Measurements from ENCODE around the gene PEAK1.

Gene PEAK1

DNA sequence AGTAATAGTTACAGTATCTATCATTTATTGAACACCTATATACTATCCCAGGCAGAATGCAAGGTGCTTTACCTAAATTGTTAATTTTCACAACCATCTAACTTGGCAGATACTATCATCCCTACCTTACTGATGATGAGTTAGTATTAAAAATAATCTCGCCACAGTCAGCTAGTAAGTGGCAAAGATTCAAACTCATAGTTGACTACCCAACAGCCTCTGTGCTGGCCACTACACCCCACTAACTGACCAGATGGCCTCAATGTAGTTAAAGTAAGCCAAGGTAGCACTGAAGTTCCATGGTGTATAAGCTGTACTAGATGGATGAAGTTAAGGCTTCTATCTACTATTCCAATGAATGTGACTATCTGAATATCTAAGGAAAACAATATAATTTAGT, 44.8 kb downstream of the PEAK1 start:
- no peaks in the 10 kb centered on the region for H3K79me2 ChIP-seq (ENCODE audit: insufficient read depth, low read length)
- no peak overlapping the region for H3K9ac ChIP-seq (ENCODE audit: low read length)
- no peaks in the 10 kb centered on the region for H3F3A ChIP-seq (ENCODE audit: insufficient read depth)
- H3K9me2 ChIP-seq (replicated peaks; ENCODE audit: insufficient read depth, low read length) = no peaks in the 10 kb centered on the region
- peaks cover 4% of the 10 kb centered on the region; the same call in 1 of the 2 replicates for H4K20me1 ChIP-seq (ENCODE audit: low read depth, low read length)
- no peak overlapping the region for H3K4me2 ChIP-seq (ENCODE audit: low read depth, low read length, poor library complexity, severe bottlenecking)
- no peak overlapping the region for H3K4me3 ChIP-seq (ENCODE audit: insufficient read depth, low read length, poor library complexity, severe bottlenecking)
- no peaks in the 10 kb centered on the region for H3K36me3 ChIP-seq (ENCODE audit: low read length)
- H3K27ac ChIP-seq (ENCODE audit: low read depth, low read length) = no peak overlapping the region
- H3K9me3 ChIP-seq (ENCODE audit: insufficient read depth, low read length) = no peaks in the 10 kb centered on the region
- H2AFZ ChIP-seq (ENCODE audit: low read depth, low read length, severe bottlenecking) = no peak overlapping the region
- TF ChIP-seq CTCF (IDR thresholded peaks at IDR 0.05; ENCODE audit: insufficient read depth, low read length, poor library complexity, severe bottlenecking) (no peak), EZH2phosphoT487 (conservative IDR thresholded peaks at IDR 0.05; ENCODE audit: low read length) (no peak)
- H3K27me3 ChIP-seq (ENCODE audit: low read length) = no peaks in the 10 kb centered on the region

GRCh38 chr15:77373441-77373840, 46.5 kb downstream of the PEAK1 start:
- H3K36me3 ChIP-seq (ENCODE audit: low read length) = no peaks in the 10 kb centered on the region
- H3K27ac ChIP-seq (ENCODE audit: low read depth, low read length) = no peak overlapping the region
- H3K9ac ChIP-seq (ENCODE audit: low read length) = no peak overlapping the region
- no peak overlapping the region for H3K4me2 ChIP-seq (ENCODE audit: low read depth, low read length, poor library complexity, severe bottlenecking)
- no peaks in the 10 kb centered on the region for H3K27me3 ChIP-seq (ENCODE audit: low read length)
- no peaks in the 10 kb centered on the region for H3K9me2 ChIP-seq (replicated peaks; ENCODE audit: insufficient read depth, low read length)
- no peak for TF ChIP-seq CTCF (IDR thresholded peaks at IDR 0.05; ENCODE audit: insufficient read depth, low read length, poor library complexity, severe bottlenecking)
- TF ChIP-seq EZH2phosphoT487 (conservative IDR thresholded peaks at IDR 0.05; ENCODE audit: low read length) = no peak
- no peaks in the 10 kb centered on the region for H3K79me2 ChIP-seq (ENCODE audit: insufficient read depth, low read length)
- H3F3A ChIP-seq (ENCODE audit: insufficient read depth) = no peaks in the 10 kb centered on the region
- no peak overlapping the region for H3K4me3 ChIP-seq (ENCODE audit: insufficient read depth, low read length, poor library complexity, severe bottlenecking)
- peaks cover 4% of the 10 kb centered on the region; the same call in 1 of the 2 replicates for H4K20me1 ChIP-seq (ENCODE audit: low read depth, low read length)
- no peak overlapping the region for H2AFZ ChIP-seq (ENCODE audit: low read depth, low read length, severe bottlenecking)
- H3K9me3 ChIP-seq (ENCODE audit: insufficient read depth, low read length) = no peaks in the 10 kb centered on the region

DNA sequence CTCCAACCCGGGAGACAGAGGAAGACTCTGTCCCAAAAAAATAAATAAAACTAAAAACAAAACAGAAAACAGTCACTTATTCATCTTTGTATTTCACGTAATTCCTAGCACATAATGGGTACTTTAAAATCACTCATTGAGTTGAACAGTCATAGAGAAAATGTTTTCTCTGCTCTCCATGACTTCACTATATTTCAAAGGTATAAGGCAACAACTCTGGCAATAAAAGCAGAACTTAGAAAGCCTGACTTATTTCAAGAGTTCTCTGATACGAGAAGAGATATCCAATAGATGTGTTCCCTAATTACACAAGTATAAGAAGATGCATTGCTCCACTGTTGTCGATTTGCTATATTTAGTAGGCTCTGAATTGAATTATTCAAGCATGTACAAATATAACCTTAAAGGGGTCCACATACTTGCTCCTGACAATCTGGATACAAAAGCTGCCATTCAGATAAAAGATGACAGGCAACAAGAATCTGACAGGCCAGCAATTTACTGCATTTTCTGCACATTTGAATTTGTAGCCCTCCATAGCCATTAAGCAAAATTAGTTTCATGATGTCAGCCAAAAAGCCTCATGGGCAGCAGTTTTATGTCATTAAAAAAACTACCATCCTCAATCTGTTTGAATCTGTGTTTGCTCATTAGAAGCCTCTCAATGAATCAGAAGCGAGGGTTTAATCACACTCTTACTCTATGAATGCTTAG, 47.9 kb downstream of the PEAK1 start:
- H2AFZ ChIP-seq (ENCODE audit: low read depth, low read length, severe bottlenecking) = no peak overlapping the region
- peaks cover 7% of the 10 kb centered on the region; the same call in 1 of the 2 replicates for H4K20me1 ChIP-seq (ENCODE audit: low read depth, low read length)
- H3K36me3 ChIP-seq (ENCODE audit: low read length) = no peaks in the 10 kb centered on the region
- H3K4me3 ChIP-seq (ENCODE audit: insufficient read depth, low read length, poor library complexity, severe bottlenecking) = no peak overlapping the region
- H3K9me2 ChIP-seq (replicated peaks; ENCODE audit: insufficient read depth, low read length) = no peaks in the 10 kb centered on the region
- H3K27ac ChIP-seq (ENCODE audit: low read depth, low read length) = no peak overlapping the region
- no peaks in the 10 kb centered on the region for H3K9me3 ChIP-seq (ENCODE audit: insufficient read depth, low read length)
- TF ChIP-seq EZH2phosphoT487 (conservative IDR thresholded peaks at IDR 0.05; ENCODE audit: low read length) (no peak), CTCF (IDR thresholded peaks at IDR 0.05; ENCODE audit: insufficient read depth, low read length, poor library complexity, severe bottlenecking) (no peak)
- no peaks in the 10 kb centered on the region for H3K27me3 ChIP-seq (ENCODE audit: low read length)
- H3K79me2 ChIP-seq (ENCODE audit: insufficient read depth, low read length) = no peaks in the 10 kb centered on the region
- H3K4me2 ChIP-seq (ENCODE audit: low read depth, low read length, poor library complexity, severe bottlenecking) = no peak overlapping the region
- H3F3A ChIP-seq (ENCODE audit: insufficient read depth) = no peaks in the 10 kb centered on the region
- H3K9ac ChIP-seq (ENCODE audit: low read length) = no peak overlapping the region

Data from SU-DHL-6 (cell line).